Measurements from ENCODE around the gene TRMT11. TPM values are rescaled to one million over a fixed set of nuclear protein-coding genes. Genes with fewer than 3 reads are reported as not detected.

TRMT11 gene
- total and polyA plus RNA-seq, 2 of the 8 experiments (the other 6 are each of a cell fraction or from before 2014, with no cell fraction given): 19.7 to 32.4 TPM

DNA sequence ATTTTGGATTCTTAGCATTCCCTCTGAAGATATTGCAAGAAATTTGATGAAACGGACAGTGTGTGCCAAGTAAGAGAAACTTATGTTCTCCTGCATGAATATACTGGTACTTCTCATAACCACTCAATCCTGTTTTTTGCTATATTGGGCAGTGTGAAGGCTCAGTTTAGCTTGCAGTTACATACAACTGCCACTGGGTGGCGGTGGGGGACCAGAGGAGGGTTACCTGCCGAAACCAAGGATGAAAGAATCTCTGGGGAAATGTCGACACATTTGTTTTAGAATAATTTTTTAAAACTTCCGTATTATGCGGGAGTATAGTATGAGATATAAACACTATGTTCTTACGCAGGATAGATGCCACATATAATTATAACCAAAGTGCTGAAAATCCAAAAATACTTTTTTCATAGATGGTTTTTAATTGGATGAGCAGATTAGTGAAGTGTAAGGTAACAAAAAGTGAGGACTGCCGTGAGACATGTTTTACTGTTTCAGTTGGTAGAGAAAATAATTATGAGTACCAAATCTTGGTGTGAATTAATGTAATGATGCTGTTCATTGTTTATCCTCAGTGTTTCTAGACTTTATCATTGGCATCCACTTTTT lies 9.7 kb downstream of the TRMT11 start (continued):
- TF ChIP-seq, protein P1, sequence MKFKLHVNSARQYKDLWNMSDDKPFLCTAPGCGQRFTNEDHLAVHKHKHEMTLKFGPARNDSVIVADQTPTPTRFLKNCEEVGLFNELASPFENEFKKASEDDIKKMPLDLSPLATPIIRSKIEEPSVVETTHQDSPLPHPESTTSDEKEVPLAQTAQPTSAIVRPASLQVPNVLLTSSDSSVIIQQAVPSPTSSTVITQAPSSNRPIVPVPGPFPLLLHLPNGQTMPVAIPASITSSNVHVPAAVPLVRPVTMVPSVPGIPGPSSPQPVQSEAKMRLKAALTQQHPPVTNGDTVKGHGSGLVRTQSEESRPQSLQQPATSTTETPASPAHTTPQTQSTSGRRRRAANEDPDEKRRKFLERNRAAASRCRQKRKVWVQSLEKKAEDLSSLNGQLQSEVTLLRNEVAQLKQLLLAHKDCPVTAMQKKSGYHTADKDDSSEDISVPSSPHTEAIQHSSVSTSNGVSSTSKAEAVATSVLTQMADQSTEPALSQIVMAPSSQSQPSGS (IDR thresholded peaks at IDR 0.05; ENCODE audit: low read length): no peak
- TF ChIP-seq SAP30 (IDR thresholded peaks at IDR 0.05; ENCODE audit: insufficient read depth, insufficient replicate concordance, low read length) (no peak), TAF7 (optimal IDR thresholded peaks at IDR 0.05; ENCODE audit: borderline replicate concordance, low read depth, low read length) (no peak), CBX5 (IDR thresholded peaks at IDR 0.05; ENCODE audit: low read depth, low read length) (no peak), RBBP5 (IDR thresholded peaks at IDR 0.05; ENCODE audit: borderline replicate concordance, low read depth, low read length) (no peak), SRF (IDR thresholded peaks at IDR 0.05; ENCODE audit: low read depth, low read length) (no peak), CREB1 (IDR thresholded peaks at IDR 0.05) (no peak), CBX8 (IDR thresholded peaks at IDR 0.05; ENCODE audit: borderline replicate concordance, low read depth, low read length) (no peak), CEBPB (IDR thresholded peaks at IDR 0.05; ENCODE audit: low read depth, low read length) (0 out of 2 replicates have a peak, but pooled peaks have one; percentile 30), CHD2 (IDR thresholded peaks at IDR 0.05; ENCODE audit: low read length) (no peak)
